Activated CD8-positive, alpha-beta memory T cell treated with anti-CD3 and anti-CD28 coated beads, Interleukin-2, amount 10 ng/mL, durations not matched to agents 7 days and 5 days (primary cell): ENCODE measurements around the gene TMEM74B. TPM values are rescaled to one million over a fixed set of nuclear protein-coding genes. Genes with fewer than 3 reads are reported as not detected.
A peak's percentile ranks its signal among the peaks of the same experiment; 100 is the strongest.

Source experiments
- ATAC-seq: fragments of 150-1000 bp; cut with Tn5 transposase; one replicate; pipeline ENCODE4 v1.10.0; 2021; ENCODE audit warnings: moderate library complexity
- CTCF ChIA-PET: fragments of 350-600 bp; sonication (Branson Sonifier 250); formaldehyde crosslinking; loops from one replicate; lab custom pipeline; 2021; ENCODE audit warnings: antibody characterized with exemption; lab: Charles Lee
- DNase-seq: peaks from one replicate; pipeline ENCODE4 v3.0.0-alpha.2; 2020
- H3K27ac Mint-ChIP-seq: one replicate; pipeline ENCODE4 v1.8.0; 2021; ENCODE audit warnings: mild to moderate bottlenecking, mixed read lengths
- H3K27me3 Mint-ChIP-seq: one replicate; pipeline ENCODE4 v1.8.0; 2021; ENCODE audit warnings: mixed read lengths
- H3K36me3 Mint-ChIP-seq: one replicate; pipeline ENCODE4 v1.8.0; 2021; ENCODE audit warnings: mild to moderate bottlenecking, mixed read lengths
- H3K4me1 Mint-ChIP-seq: one replicate; pipeline ENCODE4 v1.8.0; 2021; ENCODE audit warnings: mixed read lengths
- H3K4me3 Mint-ChIP-seq: one replicate; pipeline ENCODE4 v1.8.0; 2021; ENCODE audit warnings: mild to moderate bottlenecking, moderate library complexity, mixed read lengths
- H3K9me3 Mint-ChIP-seq: one replicate; pipeline ENCODE4 v1.8.0; 2022; ENCODE audit warnings: low read depth, mixed read lengths
- total RNA-seq, 2 experiments: library from RNA; stranded (reverse); gene quantifications; one replicate each; pipeline ENCODE4 v1.2.3, GENCODE V29; 2021

TMEM74B gene
- total RNA-seq, 2 experiments from 2014 or later: 0.45 to 0.55 TPM

DNA sequence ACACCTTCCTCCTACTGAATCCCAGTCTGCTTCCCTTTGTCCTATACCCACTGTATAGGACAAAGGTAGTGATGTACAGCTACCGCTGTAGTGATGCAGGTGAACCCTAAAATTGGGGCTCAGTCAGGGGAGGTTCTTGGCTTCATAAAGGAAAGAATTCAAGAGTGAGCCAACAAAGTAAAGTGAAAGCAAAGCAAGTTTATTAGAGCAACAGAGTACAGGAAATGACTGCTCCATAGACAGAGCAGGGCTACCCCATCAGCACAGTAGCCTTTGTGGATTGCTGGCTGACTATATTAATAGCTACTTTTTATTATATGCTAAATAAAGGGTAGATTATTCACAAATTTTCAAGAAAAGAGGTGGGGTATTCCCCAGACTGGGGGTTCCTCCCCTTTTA is 15.2 kb upstream of the TMEM74B start:
- Mint-ChIP-seq H3K36me3 (no peaks in the 10 kb centered on the region), H3K27ac (no peak overlapping the region), H3K4me3 (no peak overlapping the region), H3K27me3 (no peaks in the 10 kb centered on the region), H3K4me1 (peaks cover 6% of the 10 kb centered on the region), H3K9me3 (no peaks in the 10 kb centered on the region)
- ATAC-seq (no peak), DNase-seq (no peak)
- CTCF ChIA-PET: interaction anchor here (0.6 to 1.4 kb wide), 4 partner anchors 12 to 304 kb away, joined by 3 to 5 read pairs (median 4); no protein-coding TSS in a partner anchor

DNA sequence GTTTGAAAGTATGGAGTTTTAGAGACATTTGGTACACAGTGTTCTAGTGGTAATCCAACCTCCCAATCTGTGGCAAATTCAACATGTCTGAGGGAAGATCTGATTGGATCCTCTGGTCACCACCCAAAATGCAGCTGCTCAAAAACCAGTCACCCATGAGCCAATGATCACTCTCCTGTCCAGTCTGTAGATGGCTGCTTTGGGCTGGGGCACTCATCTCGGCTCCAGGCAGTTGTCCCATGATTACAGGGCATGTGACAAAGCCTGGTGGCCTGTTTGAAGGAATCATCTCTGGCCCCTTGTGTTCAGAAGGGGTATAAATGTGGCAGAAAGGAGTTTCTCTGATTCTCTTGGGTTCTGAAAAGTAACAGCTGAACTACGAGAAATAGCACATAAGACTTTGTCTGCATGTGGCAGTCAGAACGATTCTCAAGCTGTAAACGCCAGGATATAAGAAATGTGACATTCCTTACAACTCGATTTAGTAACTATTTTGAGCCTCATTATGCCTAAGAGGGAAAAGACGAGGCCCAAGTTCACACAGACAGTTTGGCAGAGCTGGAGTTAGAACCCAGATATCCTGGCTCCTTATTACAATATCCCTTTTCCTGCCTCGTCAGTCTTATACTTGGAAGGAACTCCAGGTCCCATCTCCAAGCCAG is 14.6 kb upstream of the TMEM74B start:
- Mint-ChIP-seq H3K36me3 (no peaks in the 10 kb centered on the region), H3K4me3 (no peak overlapping the region), H3K9me3 (no peaks in the 10 kb centered on the region), H3K27ac (no peak overlapping the region), H3K27me3 (no peaks in the 10 kb centered on the region), H3K4me1 (peaks cover 6% of the 10 kb centered on the region)
- DNase-seq (no peak), ATAC-seq (no peak)
- CTCF ChIA-PET: interaction anchor here (1.1 to 1.4 kb wide), 4 partner anchors 12 to 305 kb away, joined by 3 to 5 read pairs (median 4); no protein-coding TSS in a partner anchor

DNA sequence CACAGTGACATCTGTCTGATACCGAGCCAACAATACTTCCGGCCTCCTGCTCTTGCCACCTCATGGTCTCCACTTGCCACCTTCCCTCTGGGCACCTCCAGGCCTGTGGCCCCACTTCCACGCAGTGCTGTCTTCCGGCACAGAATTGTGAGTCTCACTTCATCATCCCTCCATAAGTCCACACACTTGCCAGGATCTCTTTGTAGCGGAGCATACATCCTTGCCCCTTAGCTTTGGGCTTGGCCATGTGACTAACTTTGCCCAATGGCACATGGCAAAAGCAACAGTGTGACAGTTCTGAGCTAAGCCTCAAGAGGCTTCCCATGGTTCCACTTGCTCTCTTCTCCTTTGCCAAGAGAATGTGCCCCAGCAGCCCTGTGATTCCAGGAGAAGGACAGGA is 14.0 kb upstream of the TMEM74B start:
- Mint-ChIP-seq H3K9me3 (no peaks in the 10 kb centered on the region), H3K4me3 (no peak overlapping the region), H3K36me3 (no peaks in the 10 kb centered on the region), H3K4me1 (peaks cover 6% of the 10 kb centered on the region), H3K27me3 (no peaks in the 10 kb centered on the region), H3K27ac (no peak overlapping the region)
- CTCF ChIA-PET: interaction anchor here (1.1 to 1.4 kb wide), 2 partner anchors 14 to 252 kb away, joined by 3 read pairs; no protein-coding TSS in a partner anchor
- ATAC-seq (no peak), DNase-seq (no peak)

DNA sequence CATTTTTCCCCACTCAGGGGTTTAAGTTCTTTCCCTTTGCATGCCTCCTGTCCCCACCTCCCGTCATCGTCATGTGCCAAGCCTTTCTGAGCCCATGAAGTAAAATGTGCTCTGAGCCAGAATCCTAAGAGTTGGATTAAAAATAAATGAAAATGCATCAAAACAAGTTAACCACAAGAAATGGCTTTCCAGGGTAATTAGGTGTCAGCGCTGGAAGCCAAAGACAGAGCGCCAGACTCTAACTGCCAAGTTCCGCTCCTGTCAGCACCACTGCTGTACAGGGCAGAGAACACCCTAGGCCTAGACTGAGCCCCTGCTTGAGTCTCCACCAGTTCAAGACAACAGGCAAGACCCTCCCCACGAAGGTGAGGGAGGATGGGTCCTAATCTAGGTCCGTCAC is 13.0 kb upstream of the TMEM74B start:
- no peak for DNase-seq
- H3K27me3 Mint-ChIP-seq: no peaks in the 10 kb centered on the region
- CTCF ChIA-PET: interaction anchor here (1.4 kb wide), 1 partner anchor 253 kb away, joined by 3 read pairs; no protein-coding TSS in a partner anchor
- ATAC-seq: no peak
- H3K9me3 Mint-ChIP-seq: no peaks in the 10 kb centered on the region
- peaks cover 6% of the 10 kb centered on the region for H3K4me1 Mint-ChIP-seq
- H3K27ac Mint-ChIP-seq: no peak overlapping the region
- no peak overlapping the region for H3K4me3 Mint-ChIP-seq
- H3K36me3 Mint-ChIP-seq: no peaks in the 10 kb centered on the region

DNA sequence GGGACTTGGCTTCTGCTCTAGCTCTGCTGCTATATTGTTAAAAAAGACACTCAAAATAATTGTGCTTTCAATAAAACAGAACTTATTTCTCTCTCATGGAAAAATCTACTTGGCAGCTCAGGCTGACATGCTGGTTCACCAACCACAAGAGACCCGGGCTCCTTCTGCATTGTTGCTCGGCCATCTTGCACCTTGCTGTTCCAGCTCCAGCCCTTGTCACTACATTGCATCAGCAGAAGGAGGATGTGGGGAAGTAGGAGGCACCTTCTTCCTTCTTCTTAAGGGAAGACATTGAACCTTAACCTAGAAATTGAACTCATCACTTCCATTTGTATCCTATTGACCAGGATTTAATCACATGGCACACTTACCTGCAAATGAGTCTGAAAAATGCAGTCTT is 11.9 kb upstream of the TMEM74B start:
- ATAC-seq (no peak), DNase-seq (no peak)
- no peak overlapping the region for H3K27ac Mint-ChIP-seq
- CTCF ChIA-PET: interaction anchor here (0.7 to 0.8 kb wide), 2 partner anchors 12 to 379 kb away, joined by 3 to 4 read pairs; no protein-coding TSS in a partner anchor
- H3K4me3 Mint-ChIP-seq: no peak overlapping the region
- H3K9me3 Mint-ChIP-seq: no peaks in the 10 kb centered on the region
- peaks cover 6% of the 10 kb centered on the region for H3K4me1 Mint-ChIP-seq
- H3K27me3 Mint-ChIP-seq: no peaks in the 10 kb centered on the region
- H3K36me3 Mint-ChIP-seq: no peaks in the 10 kb centered on the region

DNA sequence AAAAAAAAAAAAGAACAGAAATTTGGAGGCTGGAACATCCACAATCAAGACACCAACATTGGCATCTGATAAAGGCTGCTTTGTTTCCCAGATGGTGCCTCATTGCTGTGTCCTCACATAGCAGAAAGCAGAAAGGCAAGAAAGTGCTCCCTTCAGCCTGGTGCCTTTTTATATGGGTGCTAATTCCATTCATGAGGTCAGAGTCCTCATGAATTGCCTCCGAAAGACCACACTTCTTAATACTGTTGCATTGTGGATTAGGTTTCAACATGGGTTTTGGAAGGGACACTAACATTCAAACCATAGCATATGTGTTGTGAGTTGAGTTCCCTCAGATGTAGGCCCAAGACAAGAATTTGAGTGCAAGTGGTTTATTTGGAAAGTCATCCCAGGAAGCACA is 10.4 kb upstream of the TMEM74B start:
- Mint-ChIP-seq H3K9me3 (no peaks in the 10 kb centered on the region), H3K36me3 (no peaks in the 10 kb centered on the region), H3K4me3 (no peak overlapping the region), H3K4me1 (peaks cover 4% of the 10 kb centered on the region), H3K27me3 (peaks cover 8% of the 10 kb centered on the region), H3K27ac (no peak overlapping the region)
- DNase-seq (no peak), ATAC-seq (no peak)
- CTCF ChIA-PET: no interaction called here

DNA sequence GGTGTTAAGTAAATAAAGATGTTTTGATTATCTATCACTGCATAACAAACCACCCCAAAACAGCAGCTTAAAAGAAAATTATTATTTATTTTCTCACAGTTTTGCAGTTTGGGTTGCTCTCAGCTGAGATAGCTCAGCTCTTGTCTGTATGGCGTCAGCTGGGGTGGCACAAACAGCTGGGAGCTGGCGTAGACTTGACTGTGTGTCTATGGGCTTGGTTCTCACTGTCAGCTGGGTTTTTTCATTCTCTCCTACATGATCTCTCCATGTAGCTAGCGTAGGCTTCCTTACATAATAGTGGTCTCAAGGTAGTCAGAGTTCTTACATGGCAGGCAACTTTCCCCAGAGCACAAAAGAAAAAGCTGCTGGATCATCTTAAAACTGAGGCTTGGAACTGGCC is 6.5 kb upstream of the TMEM74B start:
- Mint-ChIP-seq H3K27ac (no peak overlapping the region), H3K27me3 (peaks cover 22% of the 10 kb centered on the region), H3K4me3 (no peak overlapping the region), H3K36me3 (no peaks in the 10 kb centered on the region), H3K4me1 (peaks cover under 1% of the 10 kb centered on the region), H3K9me3 (no peaks in the 10 kb centered on the region)
- DNase-seq: no peak
- no peak for ATAC-seq
- CTCF ChIA-PET: interaction anchor here (1.1 kb wide), 1 partner anchor 21 kb away, joined by 3 read pairs; no protein-coding TSS in a partner anchor

DNA sequence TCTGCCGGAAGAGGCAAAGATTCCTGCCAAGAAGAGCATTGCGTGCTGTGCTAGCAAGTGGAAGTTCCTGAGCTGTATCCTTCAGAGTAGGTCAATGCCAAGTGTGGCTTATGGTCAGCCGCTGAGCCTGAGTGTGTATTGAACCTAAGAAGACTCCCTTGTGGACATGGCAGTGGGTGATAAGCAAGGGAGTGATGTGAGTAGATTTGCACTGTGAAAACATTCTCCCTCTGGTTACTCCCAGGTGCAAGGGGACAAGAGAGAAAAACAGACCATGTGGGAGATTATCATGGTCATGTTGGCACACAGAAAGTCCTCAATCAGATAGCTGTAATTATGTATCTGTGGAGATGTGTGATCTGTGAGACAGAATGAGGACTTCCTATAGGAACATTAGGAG is 6.1 kb upstream of the TMEM74B start:
- CTCF ChIA-PET: interaction anchor here (1.1 kb wide), 1 partner anchor 21 kb away, joined by 3 read pairs; no protein-coding TSS in a partner anchor
- no peak for DNase-seq
- no peak overlapping the region for H3K27ac Mint-ChIP-seq
- H3K4me3 Mint-ChIP-seq: no peak overlapping the region
- H3K36me3 Mint-ChIP-seq: no peaks in the 10 kb centered on the region
- H3K4me1 Mint-ChIP-seq: peaks cover 5% of the 10 kb centered on the region
- H3K27me3 Mint-ChIP-seq: peaks cover 26% of the 10 kb centered on the region
- H3K9me3 Mint-ChIP-seq: no peaks in the 10 kb centered on the region
- ATAC-seq: no peak

DNA sequence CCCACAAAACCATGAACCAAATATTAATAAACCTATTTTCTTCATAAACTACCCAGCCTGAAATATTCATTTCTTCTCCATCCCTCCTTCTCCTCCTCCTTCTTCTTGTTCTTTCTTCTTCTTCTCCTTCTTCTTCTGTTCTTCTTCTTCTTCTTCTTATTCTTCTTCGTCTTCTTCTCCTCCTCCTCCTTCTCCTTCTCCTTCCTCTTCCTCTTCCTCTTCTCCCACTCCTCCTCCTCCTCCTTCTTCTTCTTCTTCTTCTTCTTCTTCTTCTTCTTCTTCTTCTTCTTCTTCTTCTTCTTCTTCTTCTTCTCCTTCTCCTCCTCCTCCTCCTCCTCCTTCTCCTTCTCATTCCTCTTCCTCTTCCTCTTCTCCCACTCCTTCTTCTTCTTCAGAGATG is 5.0 kb upstream of the TMEM74B start:
- no peak for DNase-seq
- Mint-ChIP-seq H3K27ac (no peak overlapping the region), H3K9me3 (no peaks in the 10 kb centered on the region), H3K4me3 (no peak overlapping the region), H3K27me3 (peaks cover 26% of the 10 kb centered on the region), H3K4me1 (peaks cover 5% of the 10 kb centered on the region), H3K36me3 (no peaks in the 10 kb centered on the region)
- CTCF ChIA-PET: no interaction called here
- ATAC-seq: no peak

DNA sequence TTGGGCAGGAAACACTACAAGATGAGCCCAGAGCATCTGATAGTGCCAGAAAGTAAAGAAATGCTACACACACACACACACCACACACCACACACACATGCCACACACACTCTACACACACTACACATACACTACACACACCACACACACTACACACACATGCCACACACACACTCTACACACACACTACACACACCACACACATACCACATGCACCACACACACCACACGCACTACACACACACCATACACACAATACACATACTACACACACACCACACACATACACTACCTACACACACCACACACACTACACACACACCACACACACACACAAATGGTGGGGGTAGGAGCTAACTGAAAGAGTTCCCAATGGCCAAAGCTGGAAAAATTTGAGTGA is 3.6 kb upstream of the TMEM74B start:
- peaks cover 40% of the 10 kb centered on the region for H3K27me3 Mint-ChIP-seq
- H3K36me3 Mint-ChIP-seq: no peaks in the 10 kb centered on the region
- H3K4me1 Mint-ChIP-seq: peaks cover 12% of the 10 kb centered on the region
- CTCF ChIA-PET: no interaction called here
- ATAC-seq (no peak), DNase-seq (no peak)
- H3K4me3 Mint-ChIP-seq: no peak overlapping the region
- H3K27ac Mint-ChIP-seq: no peak overlapping the region
- no peaks in the 10 kb centered on the region for H3K9me3 Mint-ChIP-seq

DNA sequence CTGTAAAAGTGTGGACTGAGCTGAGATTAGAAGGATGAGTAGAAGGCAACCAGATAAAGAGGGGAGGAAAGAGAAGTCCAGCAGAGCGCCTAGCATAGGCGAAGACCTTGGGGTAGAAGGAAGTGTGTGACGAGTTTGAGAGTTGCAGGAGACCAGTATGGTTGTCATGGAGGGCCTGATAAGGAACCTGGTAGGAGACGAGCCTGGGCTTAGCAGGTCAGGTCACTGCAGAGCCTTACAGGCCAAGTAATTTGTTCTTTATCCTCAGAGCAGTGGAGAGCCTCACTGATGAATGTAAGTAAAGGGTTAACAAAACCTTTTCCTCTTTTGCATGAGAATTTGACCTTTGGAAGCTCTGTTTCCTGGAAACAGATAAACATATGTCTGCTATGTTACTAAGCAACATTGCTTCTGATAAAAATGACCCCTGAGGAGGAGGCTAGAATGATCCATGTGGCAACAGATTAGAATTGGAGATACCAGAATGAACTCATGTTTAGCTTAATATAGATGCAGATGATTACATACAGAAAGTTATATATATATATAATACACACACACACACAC is 2.9 kb upstream of the TMEM74B start:
- Mint-ChIP-seq H3K4me3 (no peak overlapping the region), H3K27me3 (peaks cover 47% of the 10 kb centered on the region), H3K9me3 (no peaks in the 10 kb centered on the region), H3K36me3 (no peaks in the 10 kb centered on the region), H3K4me1 (peaks cover 12% of the 10 kb centered on the region), H3K27ac (no peak overlapping the region)
- CTCF ChIA-PET: no interaction called here
- DNase-seq: no peak
- no peak for ATAC-seq

DNA sequence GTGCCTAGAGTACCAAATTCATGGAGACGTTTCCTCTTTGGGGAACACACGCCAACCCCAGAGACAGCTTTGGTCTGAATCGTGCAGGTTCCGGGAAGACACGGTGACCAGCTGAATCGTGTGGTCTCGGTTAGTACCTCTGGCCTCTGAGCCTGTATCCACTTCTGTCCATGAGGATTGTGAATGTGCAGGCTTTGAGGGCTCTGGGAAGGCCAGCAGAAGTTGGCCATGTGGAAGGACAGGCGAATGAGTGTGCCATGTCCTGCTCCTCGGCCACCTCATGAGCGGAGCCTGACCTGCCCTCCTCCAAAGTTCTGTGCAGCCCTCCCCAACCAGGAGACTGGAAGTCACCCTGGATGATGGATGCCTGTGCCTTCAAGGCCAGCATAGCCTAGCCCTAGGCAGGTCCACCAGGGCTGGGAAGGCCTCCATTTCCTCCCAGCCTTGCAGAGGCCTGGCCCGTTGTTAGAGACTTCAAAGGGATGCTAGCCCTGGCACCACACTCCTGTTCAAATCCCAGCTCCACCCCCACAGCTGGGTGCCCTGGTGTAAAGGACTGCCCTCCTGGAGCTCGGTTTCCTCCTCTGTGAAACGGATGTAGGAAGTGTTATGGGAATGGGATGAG is 1.7 kb upstream of the TMEM74B start:
- H3K9me3 Mint-ChIP-seq: no peaks in the 10 kb centered on the region
- no peak for DNase-seq
- H3K36me3 Mint-ChIP-seq: no peaks in the 10 kb centered on the region
- H3K27ac Mint-ChIP-seq: no peak overlapping the region
- ATAC-seq: no peak
- H3K4me1 Mint-ChIP-seq: peaks cover 12% of the 10 kb centered on the region
- peaks cover 51% of the 10 kb centered on the region for H3K27me3 Mint-ChIP-seq
- CTCF ChIA-PET: interaction anchor here (1.2 to 1.6 kb wide), 5 partner anchors 25 to 229 kb away, joined by 3 to 5 read pairs (median 4); no protein-coding TSS in a partner anchor
- H3K4me3 Mint-ChIP-seq: no peak overlapping the region

DNA sequence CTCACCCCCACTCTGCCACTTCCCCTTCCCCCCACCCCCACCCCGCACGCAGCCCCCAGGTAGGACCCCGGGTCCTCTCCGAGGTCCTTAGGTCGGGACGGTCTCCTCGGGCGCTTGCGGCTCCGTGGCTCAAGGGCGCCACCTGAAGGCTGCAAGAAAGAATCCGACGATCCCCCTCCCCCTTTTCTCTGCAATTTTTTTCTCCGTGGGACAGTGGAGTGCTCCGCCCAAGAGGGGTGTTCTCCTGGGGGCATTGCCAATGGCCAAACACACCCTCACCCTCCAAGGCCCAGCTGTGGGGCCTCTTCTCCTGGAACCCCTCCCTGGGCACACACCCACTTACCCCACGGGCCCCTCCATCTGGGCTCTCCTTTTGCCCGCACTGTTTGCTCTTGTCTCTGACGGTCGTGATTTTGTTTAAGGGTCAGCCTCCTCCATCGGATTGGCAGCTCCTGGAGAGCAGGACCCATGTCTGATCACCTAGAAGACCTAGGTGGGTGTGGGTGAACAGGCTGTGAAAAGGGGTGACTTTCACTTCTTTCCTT is 1.1 kb upstream of the TMEM74B start:
- H3K36me3 Mint-ChIP-seq: no peaks in the 10 kb centered on the region
- peaks cover 48% of the 10 kb centered on the region for H3K27me3 Mint-ChIP-seq
- H3K4me1 Mint-ChIP-seq: peaks cover 12% of the 10 kb centered on the region

More for the DNA sequence above, 1.1 kb upstream of the TMEM74B start:
- ATAC-seq: peak; percentile 77
- no peaks in the 10 kb centered on the region for H3K9me3 Mint-ChIP-seq
- H3K4me3 Mint-ChIP-seq: peak overlapping the region; percentile 20
- CTCF ChIA-PET: interaction anchor here (1.2 to 1.7 kb wide), 6 partner anchors 26 to 229 kb away, joined by 3 to 6 read pairs (median 4); no protein-coding TSS in a partner anchor
- DNase-seq: peak; percentile 68
- H3K27ac Mint-ChIP-seq: no peak overlapping the region
